ENCODE measurements around the gene UGT1A1.
"Not testable (repeated sequence)": the region's sequence is repeated elsewhere in the genome, so short reads cannot be mapped to it uniquely, and the experiment has no call there.

The UGT1A1 gene

GRCh38 chr2:233746475-233747282, 13.4 kb upstream of the UGT1A1 start:
- TF ChIP-seq ZNF274 (IDR thresholded peaks at IDR 0.05; ENCODE audit: low read depth, low read length), result no peak
- no peak overlapping the region for H3K4me3 ChIP-seq (ENCODE audit: low read length)

DNA sequence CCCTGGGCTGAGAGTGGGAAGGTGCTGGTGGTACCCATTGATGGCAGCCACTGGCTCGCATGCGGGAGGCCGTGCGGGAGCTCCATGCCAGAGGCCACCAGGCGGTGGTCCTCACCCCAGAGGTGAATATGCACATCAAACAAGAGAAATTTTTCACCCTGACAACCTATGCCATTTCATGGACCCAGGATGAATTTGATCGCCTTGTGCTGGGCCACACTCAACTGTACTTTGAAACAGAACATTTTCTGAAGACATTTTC, 12.9 kb upstream of the UGT1A1 start:
- TF ChIP-seq ZNF274 (IDR thresholded peaks at IDR 0.05; ENCODE audit: low read depth, low read length), result no peak
- no peak overlapping the region for H3K4me3 ChIP-seq (ENCODE audit: low read length)

DNA sequence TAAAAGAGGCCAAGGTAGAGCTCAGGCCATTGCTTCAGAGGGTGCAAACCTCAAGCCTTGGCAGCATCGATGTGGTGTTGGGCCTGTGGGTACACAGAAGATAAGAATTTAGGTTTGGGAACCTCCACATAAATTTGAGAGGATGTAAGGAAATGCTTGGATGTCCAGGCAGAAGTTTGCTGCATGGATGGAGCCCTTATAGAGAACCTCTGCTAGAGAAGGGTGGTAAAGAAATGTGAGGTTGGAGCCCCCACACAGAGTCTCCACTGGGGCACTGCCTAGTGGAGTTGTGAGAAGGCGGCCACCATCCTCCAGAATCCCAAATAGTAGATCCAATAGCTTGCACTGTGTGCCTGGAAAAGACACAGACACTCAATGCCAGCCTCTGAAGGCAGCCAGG, 9.4 kb upstream of the UGT1A1 start:
- H3K4me3 ChIP-seq (ENCODE audit: low read length), result not testable (repeated sequence)

DNA sequence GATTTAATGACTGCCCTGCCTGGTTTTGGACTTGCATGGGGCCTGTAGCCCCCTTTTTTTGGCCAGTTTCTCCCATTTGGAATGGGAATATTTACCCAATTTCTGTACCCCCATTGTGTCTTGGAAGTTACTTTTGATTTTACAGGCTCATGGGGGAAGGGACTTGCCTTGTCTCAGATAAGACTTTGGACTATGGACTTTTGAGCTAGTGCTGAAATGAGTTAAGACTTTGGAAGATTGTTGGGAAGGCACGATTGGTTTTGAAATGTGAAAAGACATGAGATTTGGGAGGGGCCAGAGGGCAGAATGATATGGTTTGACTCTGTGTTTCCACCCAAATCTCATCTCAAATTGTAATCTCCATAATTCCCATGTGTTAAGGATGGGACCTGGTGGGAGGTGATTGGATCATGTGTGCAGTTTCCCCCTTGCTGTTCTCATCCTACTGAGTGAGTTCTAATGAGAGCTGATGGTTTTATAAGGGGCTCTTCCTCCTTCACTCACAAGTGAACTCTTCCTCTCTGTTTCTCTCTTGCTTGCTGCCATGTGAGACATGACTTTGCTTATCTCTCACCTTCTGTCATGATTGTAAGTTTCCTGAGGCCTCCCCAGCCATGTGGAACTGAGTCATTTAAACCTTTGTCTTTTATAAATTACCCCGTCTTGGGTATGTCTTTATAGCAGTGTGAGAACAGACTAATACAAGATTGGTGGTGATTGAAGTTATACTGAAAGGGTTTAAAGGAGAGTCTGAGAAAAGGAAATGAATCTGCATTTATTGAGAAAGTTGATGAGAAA, 8.7 kb upstream of the UGT1A1 start:
- H3K4me3 ChIP-seq (ENCODE audit: low read length), result not testable (repeated sequence)

GRCh38 chr2:233754872-233755611, 5.0 kb upstream of the UGT1A1 start:
- H3K4me3 ChIP-seq (ENCODE audit: low read length), result no peak overlapping the region
- no peak for TF ChIP-seq ZNF274 (IDR thresholded peaks at IDR 0.05; ENCODE audit: low read depth, low read length)

- no peak for TF ChIP-seq ZNF274 (IDR thresholded peaks at IDR 0.05; ENCODE audit: low read depth, low read length)
- H3K4me3 ChIP-seq (ENCODE audit: low read length), result no peak overlapping the region
These were observed 3.5 kb upstream of the UGT1A1 start for GRCh38 chr2:233756429-233757081.

DNA sequence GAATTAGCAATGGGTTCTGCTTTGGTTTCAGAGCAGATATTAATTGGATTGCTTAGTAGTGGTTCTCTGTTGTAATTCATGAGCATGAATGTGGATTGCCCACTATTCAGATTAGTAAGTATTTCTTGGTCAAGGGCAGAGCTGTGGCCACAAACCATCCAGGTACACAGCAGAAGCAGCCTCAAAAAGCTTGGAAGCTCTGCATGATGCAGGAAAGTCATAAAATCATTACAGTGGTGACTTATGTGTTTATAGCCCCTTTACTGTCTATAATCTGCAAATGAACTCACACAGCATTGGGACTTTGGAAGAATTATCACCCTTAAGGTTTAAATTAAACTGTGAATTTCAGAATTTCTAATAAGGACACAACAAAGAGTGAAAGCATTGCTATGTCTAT, 1.9 kb upstream of the UGT1A1 start:
- H3K4me3 ChIP-seq (ENCODE audit: low read length), result no peak overlapping the region
- no peak for TF ChIP-seq ZNF274 (IDR thresholded peaks at IDR 0.05; ENCODE audit: low read depth, low read length)

GRCh38 chr2:233758849-233759248, 1.2 kb upstream of the UGT1A1 start:
- no peak overlapping the region for H3K4me3 ChIP-seq (ENCODE audit: low read length)
- no peak for TF ChIP-seq ZNF274 (IDR thresholded peaks at IDR 0.05; ENCODE audit: low read depth, low read length)

DNA sequence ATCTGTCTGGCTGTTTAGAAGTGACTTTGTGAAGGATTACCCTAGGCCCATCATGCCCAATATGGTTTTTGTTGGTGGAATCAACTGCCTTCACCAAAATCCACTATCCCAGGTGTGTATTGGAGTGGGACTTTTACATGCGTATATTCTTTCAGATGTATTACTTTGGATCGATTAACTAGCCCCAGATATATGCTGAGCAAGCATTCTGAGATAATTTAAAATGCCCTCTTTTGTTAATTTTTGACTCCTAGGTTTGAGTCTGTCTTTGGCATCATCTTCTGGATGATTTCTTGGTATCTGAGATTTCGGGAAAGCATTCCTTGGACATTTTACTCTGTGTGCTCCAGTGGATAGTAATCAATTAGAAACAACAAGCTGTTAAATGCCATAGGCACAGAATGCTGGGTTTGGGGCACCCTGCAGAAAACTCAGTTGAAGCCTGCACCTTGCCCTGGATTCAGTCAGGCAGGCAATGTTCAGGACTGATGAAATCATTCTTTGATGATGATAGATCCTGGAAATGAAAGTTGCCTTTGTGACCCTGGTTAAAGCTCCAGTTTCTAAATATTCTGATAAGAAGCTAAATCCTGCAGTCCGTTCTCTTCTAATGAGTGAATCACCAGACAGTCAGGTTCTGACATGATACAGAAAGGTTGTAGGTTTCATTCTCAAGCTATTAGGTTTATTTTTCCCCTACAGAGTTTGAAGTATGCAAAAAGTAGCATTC, 1.1 kb downstream of the UGT1A1 start:
- no peak for TF ChIP-seq ZNF274 (IDR thresholded peaks at IDR 0.05; ENCODE audit: low read depth, low read length)
- no peak overlapping the region for H3K4me3 ChIP-seq (ENCODE audit: low read length)

DNA sequence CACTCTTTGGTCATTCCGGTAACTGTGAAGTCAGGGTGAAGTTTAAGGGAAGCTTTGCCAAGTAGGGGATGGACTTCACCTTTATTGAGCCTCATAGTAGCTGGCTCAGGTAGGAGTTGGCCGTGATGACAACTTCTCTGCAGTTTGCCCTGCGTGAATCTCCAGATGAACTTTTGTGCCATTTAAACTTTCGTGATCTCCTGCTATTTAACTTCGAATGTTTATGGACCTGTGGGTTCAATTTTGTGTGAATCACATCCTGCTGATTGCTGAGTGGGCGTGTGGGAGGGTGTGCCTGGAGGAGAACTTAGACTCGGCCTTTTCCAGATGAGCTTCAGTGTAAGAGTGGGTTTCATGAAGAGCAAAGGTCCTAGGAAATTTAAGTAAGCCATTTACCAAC, 4.2 kb downstream of the UGT1A1 start:
- no peak for TF ChIP-seq ZNF274 (IDR thresholded peaks at IDR 0.05; ENCODE audit: low read depth, low read length)
- no peak overlapping the region for H3K4me3 ChIP-seq (ENCODE audit: low read length)

DNA sequence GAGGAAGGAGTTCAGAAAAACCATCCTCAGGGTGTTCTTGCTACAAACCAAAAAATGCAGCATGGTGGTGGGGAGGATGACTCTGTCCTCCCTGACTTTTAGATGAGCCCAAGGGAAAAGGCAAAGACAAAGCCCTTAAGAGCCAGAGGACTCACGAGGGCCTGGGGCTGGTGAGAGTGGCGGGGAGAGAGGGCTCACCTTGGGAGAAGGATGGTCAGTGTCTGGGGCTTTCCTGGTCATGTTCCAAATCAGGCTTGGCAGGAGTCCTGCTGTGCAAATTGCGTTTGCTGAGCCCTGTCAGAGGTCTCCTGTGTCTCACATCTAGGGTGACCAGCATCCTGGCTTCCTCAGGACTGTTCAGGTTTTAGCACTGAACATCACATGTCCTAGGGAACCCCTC, 4.7 kb downstream of the UGT1A1 start:
- H3K4me3 ChIP-seq (ENCODE audit: low read length), result no peak overlapping the region
- TF ChIP-seq ZNF274 (IDR thresholded peaks at IDR 0.05; ENCODE audit: low read depth, low read length), result no peak

- no peak for TF ChIP-seq ZNF274 (IDR thresholded peaks at IDR 0.05; ENCODE audit: low read depth, low read length)
- H3K4me3 ChIP-seq (ENCODE audit: low read length), result no peak overlapping the region
These were observed 6.3 kb downstream of the UGT1A1 start for GRCh38 chr2:233766416-233766815.

DNA sequence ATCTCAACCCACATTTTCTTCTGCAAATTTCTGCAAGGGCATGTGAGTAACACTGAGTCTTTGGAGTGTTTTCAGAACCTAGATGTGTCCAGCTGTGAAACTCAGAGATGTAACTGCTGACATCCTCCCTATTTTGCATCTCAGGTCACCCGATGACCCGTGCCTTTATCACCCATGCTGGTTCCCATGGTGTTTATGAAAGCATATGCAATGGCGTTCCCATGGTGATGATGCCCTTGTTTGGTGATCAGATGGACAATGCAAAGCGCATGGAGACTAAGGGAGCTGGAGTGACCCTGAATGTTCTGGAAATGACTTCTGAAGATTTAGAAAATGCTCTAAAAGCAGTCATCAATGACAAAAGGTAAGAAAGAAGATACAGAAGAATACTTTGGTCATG, 8.0 kb downstream of the UGT1A1 start:
- TF ChIP-seq ZNF274 (IDR thresholded peaks at IDR 0.05; ENCODE audit: low read depth, low read length), result no peak
- no peak overlapping the region for H3K4me3 ChIP-seq (ENCODE audit: low read length)

DNA sequence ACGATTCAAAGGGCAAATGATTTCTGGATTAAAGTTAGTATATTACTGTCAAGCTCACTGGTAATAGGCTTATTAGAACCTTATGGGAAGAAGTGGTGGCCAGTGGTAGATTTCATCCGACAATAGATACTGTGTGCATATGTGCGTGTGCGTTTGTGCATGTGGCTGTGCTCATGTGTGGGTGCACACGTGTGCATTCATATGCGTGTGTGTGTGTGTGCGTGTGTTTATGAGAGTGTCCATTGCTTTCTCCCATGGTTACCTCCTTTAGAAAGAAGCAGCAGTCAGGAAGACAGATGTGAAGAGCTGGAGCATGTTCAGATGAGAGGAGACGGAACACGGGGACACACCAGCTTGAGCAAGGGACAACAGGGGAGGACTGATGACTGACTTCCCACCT, 9.2 kb downstream of the UGT1A1 start:
- H3K4me3 ChIP-seq (ENCODE audit: low read length), result no peak overlapping the region
- no peak for TF ChIP-seq ZNF274 (IDR thresholded peaks at IDR 0.05; ENCODE audit: low read depth, low read length)
